Fibroblast of mammary gland (primary cell): Measurements from ENCODE around the gene SUV39H1.
"Not testable (repeated sequence)": the region's sequence is repeated elsewhere in the genome, so short reads cannot be mapped to it uniquely, and the experiment has no call there.

Experiments
- DNase-seq: peaks from one replicate; pipeline ENCODE4 v3.0.0-alpha.2; 2010; ENCODE audit warnings: low read depth
- H3K4me3 ChIP-seq: 2 replicates; pipeline ENCODE4 v1.5.1; 2011; ENCODE audit warnings: low read depth, mild to moderate bottlenecking, low read length, moderate library complexity; ENCODE audit not compliant: control insufficient read depth
- CTCF ChIP-seq: conservative IDR thresholded peaks from 2 replicates; pipeline ENCODE4 v1.5.1; 2011; ENCODE audit warnings: low read depth, low read length, inconsistent platforms; ENCODE audit not compliant: control insufficient read depth, insufficient read depth

SUV39H1 gene

GRCh38 chrX:48696301-48696908, at the start of gene SUV39H1:
TSS of gene SUV39H1 (plus strand) at chrX:48696734. CDS start at chrX:48696785, 51 bp downstream.
- DNase-seq, result peak; percentile 80
- H3K4me3 ChIP-seq, result peak within 1 kb of the TSS; percentile 56
- no peak for TF ChIP-seq CTCF

GRCh38 chrX:48648336-48648751, 48.2 kb upstream of the SUV39H1 start:
- no peak overlapping the region for H3K4me3 ChIP-seq
- TF ChIP-seq CTCF, result peak; percentile 35
- peak; percentile 63 for DNase-seq

- no peak overlapping the region for H3K4me3 ChIP-seq
- TF ChIP-seq CTCF, result no peak
- DNase-seq, result peak; percentile 17
Measured at GRCh38 chrX:48649102-48649501, 47.4 kb upstream of the SUV39H1 start.

- DNase-seq, H3K4me3 ChIP-seq: not testable (repeated sequence)
Measured at GRCh38 chrX:48652055-48652579, 44.4 kb upstream of the SUV39H1 start.

- not testable (repeated sequence) for DNase-seq, H3K4me3 ChIP-seq
Measured at GRCh38 chrX:48654746-48655145, 41.8 kb upstream of the SUV39H1 start.

- H3K4me3 ChIP-seq, DNase-seq: not testable (repeated sequence)
Measured at GRCh38 chrX:48659686-48660085, 36.8 kb upstream of the SUV39H1 start.

- no peak for TF ChIP-seq CTCF
- DNase-seq, result no peak
- no peak overlapping the region for H3K4me3 ChIP-seq
Measured at GRCh38 chrX:48663241-48663640, 33.3 kb upstream of the SUV39H1 start.

- no peak overlapping the region for H3K4me3 ChIP-seq
- TF ChIP-seq CTCF, result no peak
- DNase-seq, result no peak
Measured at GRCh38 chrX:48664156-48664555, 32.4 kb upstream of the SUV39H1 start.
